HEK293 (cell line): ENCODE data around the gene NCOA7.

Experiments
- FEZF1 ChIP-seq: fragments of 450-650 bp; formaldehyde crosslinking; IDR thresholded peaks from 2 replicates; pipeline ENCODE4 v1.5.1; 2016; ENCODE audit warnings: missing biosample characterization, missing genetic modification characterization
- HIC1 ChIP-seq: fragments of 450-650 bp; formaldehyde crosslinking; IDR thresholded peaks from 2 replicates; pipeline ENCODE4 v1.5.1; 2016; ENCODE audit warnings: missing biosample characterization, missing genetic modification characterization
- KLF1 ChIP-seq: fragments of 450-650 bp; formaldehyde crosslinking; IDR thresholded peaks from 2 replicates; pipeline ENCODE4 v1.5.1; 2016; ENCODE audit warnings: missing biosample characterization, missing genetic modification characterization
- KLF10 ChIP-seq: fragments of 450-650 bp; IDR thresholded peaks from 2 replicates; pipeline ENCODE4 v1.5.1; 2018; ENCODE audit warnings: missing biosample characterization, mild to moderate bottlenecking, missing genetic modification characterization
- KLF8 ChIP-seq: fragments of 450-650 bp; formaldehyde crosslinking; IDR thresholded peaks from 2 replicates; pipeline ENCODE4 v1.5.1; 2016; ENCODE audit warnings: missing biosample characterization, missing genetic modification characterization
- MZF1 ChIP-seq: fragments of 450-650 bp; formaldehyde crosslinking; IDR thresholded peaks from 2 replicates; pipeline ENCODE4 v1.5.1; 2017; ENCODE audit warnings: missing biosample characterization, missing genetic modification characterization, borderline replicate concordance
- YY2 ChIP-seq: fragments of 450-650 bp; formaldehyde crosslinking; IDR thresholded peaks from 2 replicates; pipeline ENCODE4 v1.5.1; 2016; ENCODE audit warnings: missing biosample characterization, missing genetic modification characterization
- ZBTB26 ChIP-seq: fragments of 450-650 bp; formaldehyde crosslinking; optimal IDR thresholded peaks from 2 replicates; pipeline ENCODE3; 2016; ENCODE audit warnings: missing biosample characterization, mild to moderate bottlenecking, missing genetic modification characterization
- ZBTB48 ChIP-seq: fragments of 450-650 bp; formaldehyde crosslinking; IDR thresholded peaks from 2 replicates; pipeline ENCODE4 v1.5.1; 2016; ENCODE audit warnings: missing biosample characterization, missing genetic modification characterization
- ZBTB7A ChIP-seq: fragments of 450-650 bp; formaldehyde crosslinking; IDR thresholded peaks from 2 replicates; pipeline ENCODE4 v1.5.1; 2016; ENCODE audit warnings: low read depth, missing biosample characterization, missing genetic modification characterization
- ZFP37 ChIP-seq: fragments of 450-650 bp; formaldehyde crosslinking; IDR thresholded peaks from 2 replicates; pipeline ENCODE4 v1.5.1; 2016; ENCODE audit warnings: missing biosample characterization, missing genetic modification characterization
- ZIC2 ChIP-seq: fragments of 450-650 bp; formaldehyde crosslinking; IDR thresholded peaks from 2 replicates; pipeline ENCODE4 v1.5.1; 2016; ENCODE audit warnings: missing biosample characterization, missing genetic modification characterization
- ZNF10 ChIP-seq: fragments of 450-650 bp; formaldehyde crosslinking; IDR thresholded peaks from 2 replicates; pipeline ENCODE4 v1.5.1; 2017; ENCODE audit warnings: missing biosample characterization, missing genetic modification characterization
- ZNF138 ChIP-seq: fragments of 450-650 bp; formaldehyde crosslinking; IDR thresholded peaks from 2 replicates; pipeline ENCODE4 v1.5.1; 2016; ENCODE audit warnings: missing biosample characterization, missing genetic modification characterization, borderline replicate concordance
- ZNF155 ChIP-seq: fragments of 450-650 bp; formaldehyde crosslinking; IDR thresholded peaks from 2 replicates; pipeline ENCODE4 v1.5.1; 2016; ENCODE audit warnings: missing biosample characterization, missing genetic modification characterization
- ZNF16 ChIP-seq: fragments of 450-650 bp; formaldehyde crosslinking; IDR thresholded peaks from 2 replicates; pipeline ENCODE4 v1.5.1; 2016; ENCODE audit warnings: low read depth, missing biosample characterization, missing genetic modification characterization
- ZNF174 ChIP-seq: fragments of 450-650 bp; formaldehyde crosslinking; IDR thresholded peaks from 2 replicates; pipeline ENCODE4 v1.5.0; 2017; ENCODE audit warnings: missing biosample characterization, mild to moderate bottlenecking, missing genetic modification characterization
- ZNF2 ChIP-seq: fragments of 450-650 bp; formaldehyde crosslinking; IDR thresholded peaks from 2 replicates; pipeline ENCODE4 v1.5.1; 2016; ENCODE audit warnings: missing biosample characterization, missing genetic modification characterization
- ZNF26 ChIP-seq: fragments of 450-650 bp; formaldehyde crosslinking; IDR thresholded peaks from 2 replicates; pipeline ENCODE4 v1.5.1; 2016; ENCODE audit warnings: missing biosample characterization, missing genetic modification characterization
- ZNF501 ChIP-seq: fragments of 450-650 bp; formaldehyde crosslinking; IDR thresholded peaks from 2 replicates; pipeline ENCODE4 v1.5.1; 2016; ENCODE audit warnings: missing biosample characterization, missing genetic modification characterization
- ZNF514 ChIP-seq: fragments of 450-650 bp; formaldehyde crosslinking; IDR thresholded peaks from 2 replicates; pipeline ENCODE4 v1.5.1; 2016; ENCODE audit warnings: missing biosample characterization, missing genetic modification characterization
- ZNF530 ChIP-seq: fragments of 450-650 bp; formaldehyde crosslinking; IDR thresholded peaks from 2 replicates; pipeline ENCODE4 v1.5.1; 2016; ENCODE audit warnings: low read depth, missing biosample characterization, missing genetic modification characterization
- ZNF549 ChIP-seq: fragments of 450-650 bp; IDR thresholded peaks from 2 replicates; pipeline ENCODE4 v1.5.1; 2018; ENCODE audit warnings: missing biosample characterization, missing genetic modification characterization, mild to moderate bottlenecking, inconsistent platforms, moderate library complexity
- ZNF560 ChIP-seq: fragments of 450-650 bp; formaldehyde crosslinking; IDR thresholded peaks from 2 replicates; pipeline ENCODE4 v1.5.1; 2017; ENCODE audit warnings: missing biosample characterization, missing genetic modification characterization, borderline replicate concordance
- ZNF571 ChIP-seq: fragments of 450-650 bp; formaldehyde crosslinking; IDR thresholded peaks from 2 replicates; pipeline ENCODE4 v1.5.0; 2017; ENCODE audit warnings: missing biosample characterization, missing genetic modification characterization
- ZNF600 ChIP-seq: fragments of 450-650 bp; formaldehyde crosslinking; IDR thresholded peaks from 2 replicates; pipeline ENCODE4 v1.5.1; 2016; ENCODE audit warnings: missing biosample characterization, missing genetic modification characterization
- ZNF664 ChIP-seq: fragments of 450-650 bp; formaldehyde crosslinking; IDR thresholded peaks from 2 replicates; pipeline ENCODE4 v1.5.1; 2016; ENCODE audit warnings: missing biosample characterization, missing genetic modification characterization
- ZNF776 ChIP-seq: fragments of 450-650 bp; formaldehyde crosslinking; IDR thresholded peaks from 2 replicates; pipeline ENCODE4 v1.5.0; 2017; ENCODE audit warnings: missing biosample characterization, missing genetic modification characterization, borderline replicate concordance
- ZNF785 ChIP-seq: fragments of 450-650 bp; formaldehyde crosslinking; IDR thresholded peaks from 2 replicates; pipeline ENCODE4 v1.5.1; 2016; ENCODE audit warnings: missing biosample characterization, missing genetic modification characterization
- ZSCAN16 ChIP-seq: fragments of 450-650 bp; formaldehyde crosslinking; IDR thresholded peaks from 2 replicates; pipeline ENCODE4 v1.5.1; 2016; ENCODE audit warnings: missing biosample characterization, missing genetic modification characterization
- ZSCAN30 ChIP-seq: fragments of 450-650 bp; IDR thresholded peaks from 2 replicates; pipeline ENCODE4 v1.5.1; 2018; ENCODE audit warnings: missing biosample characterization, mild to moderate bottlenecking, missing genetic modification characterization, moderate library complexity
- ZSCAN4 ChIP-seq: fragments of 450-650 bp; formaldehyde crosslinking; IDR thresholded peaks from 2 replicates; pipeline ENCODE4 v1.5.1; 2017; ENCODE audit warnings: missing biosample characterization, missing genetic modification characterization
- TF ChIP-seq, protein P1 (sequence below): fragments of 450-650 bp; formaldehyde crosslinking; IDR thresholded peaks from 2 replicates; pipeline ENCODE4 v1.5.1; 2016; ENCODE audit warnings: missing biosample characterization, missing genetic modification characterization
- TF ChIP-seq, protein P2 (sequence below): fragments of 450-650 bp; formaldehyde crosslinking; IDR thresholded peaks from 2 replicates; pipeline ENCODE4 v1.5.1; 2016; ENCODE audit warnings: missing biosample characterization, missing genetic modification characterization, borderline replicate concordance

The NCOA7 gene

GRCh38 chr6:125913864-125914351 lies 123.1 kb downstream of the NCOA7 start (continued):
- TF ChIP-seq ZNF776 (tag by site-specific recombination): no peak
- TF ChIP-seq ZBTB48 (tag by site-specific recombination): no peak
- no peak for TF ChIP-seq ZNF155 (tag by site-specific recombination)
- TF ChIP-seq ZNF138 (tag by site-specific recombination): no peak
- TF ChIP-seq ZSCAN4 (tag by site-specific recombination): peak; percentile 35; the same call in 1 of the 2 replicates
- TF ChIP-seq ZFP37 (tag by site-specific recombination): 0 out of 2 replicates have a peak, but pooled peaks have one; percentile 38
- peak; percentile 52; the same call in 1 of the 2 replicates for TF ChIP-seq ZNF10
- peak; percentile 50; the same call in 1 of the 2 replicates for TF ChIP-seq KLF8 (tag by site-specific recombination)
- no peak for TF ChIP-seq ZNF514 (tag by site-specific recombination)
- TF ChIP-seq YY2 (tag by site-specific recombination): no peak
- TF ChIP-seq ZNF549 (tag by site-specific recombination): no peak
- no peak for TF ChIP-seq ZIC2
- TF ChIP-seq ZNF2: peak; percentile 82; the same call in 1 of the 2 replicates
- TF ChIP-seq ZNF16: no peak
- peak; percentile 73 for TF ChIP-seq KLF10 (tag by site-specific recombination)
- no peak for TF ChIP-seq ZNF26
- TF ChIP-seq ZNF664 (tag by site-specific recombination): peak; percentile 50; the same call in 1 of the 2 replicates
- TF ChIP-seq FEZF1 (tag by site-specific recombination): peak; percentile 94
- TF ChIP-seq, protein P1, sequence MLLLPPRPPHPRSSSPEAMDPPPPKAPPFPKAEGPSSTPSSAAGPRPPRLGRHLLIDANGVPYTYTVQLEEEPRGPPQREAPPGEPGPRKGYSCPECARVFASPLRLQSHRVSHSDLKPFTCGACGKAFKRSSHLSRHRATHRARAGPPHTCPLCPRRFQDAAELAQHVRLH (tag by site-specific recombination): peak; percentile 45; the same call in 1 of the 2 replicates
- no peak for TF ChIP-seq ZNF174 (tag by site-specific recombination)
- TF ChIP-seq ZNF530 (tag by site-specific recombination): no peak
- no peak for TF ChIP-seq ZBTB26 (tag by site-specific recombination)
- peak; percentile 73; the same call in 1 of the 2 replicates for TF ChIP-seq ZNF501
- no peak for TF ChIP-seq ZNF571 (tag by site-specific recombination)
- TF ChIP-seq ZBTB7A (tag by site-specific recombination): no peak
- TF ChIP-seq, protein P2, sequence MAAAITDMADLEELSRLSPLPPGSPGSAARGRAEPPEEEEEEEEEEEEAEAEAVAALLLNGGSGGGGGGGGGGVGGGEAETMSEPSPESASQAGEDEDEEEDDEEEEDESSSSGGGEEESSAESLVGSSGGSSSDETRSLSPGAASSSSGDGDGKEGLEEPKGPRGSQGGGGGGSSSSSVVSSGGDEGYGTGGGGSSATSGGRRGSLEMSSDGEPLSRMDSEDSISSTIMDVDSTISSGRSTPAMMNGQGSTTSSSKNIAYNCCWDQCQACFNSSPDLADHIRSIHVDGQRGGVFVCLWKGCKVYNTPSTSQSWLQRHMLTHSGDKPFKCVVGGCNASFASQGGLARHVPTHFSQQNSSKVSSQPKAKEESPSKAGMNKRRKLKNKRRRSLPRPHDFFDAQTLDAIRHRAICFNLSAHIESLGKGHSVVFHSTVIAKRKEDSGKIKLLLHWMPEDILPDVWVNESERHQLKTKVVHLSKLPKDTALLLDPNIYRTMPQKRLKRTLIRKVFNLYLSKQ: no peak
- TF ChIP-seq ZNF785 (tag by site-specific recombination): no peak
- TF ChIP-seq ZSCAN30 (tag by site-specific recombination): peak; percentile 75; the same call in 1 of the 2 replicates
- peak; percentile 99 for TF ChIP-seq HIC1 (tag by site-specific recombination)
- TF ChIP-seq ZNF560 (tag by site-specific recombination): no peak
- peak; percentile 95 for TF ChIP-seq MZF1 (tag by site-specific recombination)
- no peak for TF ChIP-seq KLF1 (tag by site-specific recombination)
- no peak for TF ChIP-seq ZSCAN16 (tag by site-specific recombination)
- peak; percentile 60 for TF ChIP-seq ZNF600
